H1 (cell line): ENCODE data around the gene PARP16. TPM values are rescaled to one million over a fixed set of nuclear protein-coding genes. Genes with fewer than 3 reads are reported as not detected.

Source experiments
- CTCF ChIA-PET: fragments of 300-600 bp; sonication (Branson Sonifier 250); formaldehyde crosslinking; loops from one replicate; lab custom pipeline; 2021; ENCODE audit not compliant: partially characterized antibody; lab: Charles Lee
- POLR2A ChIA-PET: fragments of 300-600 bp; sonication (Branson Sonifier 250); formaldehyde crosslinking; loops from one replicate; lab custom pipeline; 2021; ENCODE audit warnings: inconsistent platforms; ENCODE audit not compliant: partially characterized antibody; lab: Charles Lee
- DNase-seq, 2 experiments: peaks; one replicate each; pipeline versions ENCODE4 v3.0.0 to v3.0.0-alpha.2; 2010 to 2022; ENCODE audit warnings: low spot score in 2 of 2, low read depth in 1 of 2, mixed read lengths in 1 of 2
- FAIRE-seq: peaks from 2 replicates; lab custom pipeline; 2011; peaks lifted over from hg19 to GRCh38; lab: Jason Lieb, UNC
- H2AFZ ChIP-seq: 2 replicates; pipeline ENCODE4 v1.8.1; 2012; ENCODE audit warnings: low read length, inconsistent platforms
- H2AK5ac ChIP-seq: 2 replicates; pipeline ENCODE4 v1.6.1; 2013; ENCODE audit warnings: low read depth, low read length
- H2BK120ac ChIP-seq: replicated peaks from 2 replicates; pipeline ENCODE3; 2013; ENCODE audit warnings: low read depth, low read length, inconsistent platforms
- H2BK12ac ChIP-seq: 2 replicates; pipeline ENCODE4 v1.6.1; 2013; ENCODE audit warnings: low read depth, low read length
- H2BK15ac ChIP-seq: 2 replicates; pipeline ENCODE4 v1.6.1; 2013; ENCODE audit warnings: low read length
- H2BK20ac ChIP-seq: 2 replicates; pipeline ENCODE4 v1.6.1; 2013; ENCODE audit warnings: low read length
- H2BK5ac ChIP-seq: 2 replicates; pipeline ENCODE4 v1.6.1; 2013; ENCODE audit warnings: low read depth, low read length
- H3K14ac ChIP-seq: 2 replicates; pipeline ENCODE4 v1.6.1; 2013; ENCODE audit warnings: inconsistent platforms; ENCODE audit not compliant: insufficient read length
- H3K18ac ChIP-seq: 2 replicates; pipeline ENCODE4 v1.6.1; 2013; ENCODE audit warnings: low read length; ENCODE audit errors: extremely low read depth
- H3K23ac ChIP-seq: 2 replicates; pipeline ENCODE4 v1.6.1; 2013; ENCODE audit warnings: inconsistent platforms; ENCODE audit not compliant: insufficient read length
- H3K23me2 ChIP-seq: 2 replicates; pipeline ENCODE4 v1.6.1; 2013; ENCODE audit warnings: low read depth, low read length
- H3K27ac ChIP-seq: 2 replicates; pipeline ENCODE4 v1.6.1; 2011; ENCODE audit warnings: low read depth, low read length, inconsistent platforms
- H3K27me3 ChIP-seq, 4 experiments: replicated peaks in 1 of 4; 1 replicate in 1 of 4; 2 replicates in 3 of 4; pipeline versions ENCODE4 v1.6.1 to v1.8.1; 2011 to 2013; ENCODE audit warnings: low read length in 3 of 4, mild to moderate bottlenecking in 3 of 4, inconsistent platforms in 2 of 4, mixed read lengths in 2 of 4, moderate library complexity in 1 of 4; ENCODE audit not compliant: control insufficient read depth in 3 of 4, insufficient read depth in 3 of 4; ENCODE audit errors: extremely low read depth in 1 of 4
- H3K36me3 ChIP-seq, 4 experiments: 2 replicates each; pipeline versions ENCODE4 v1.6.1 to v1.8.1; 2011 to 2013; ENCODE audit warnings: mild to moderate bottlenecking in 4 of 4, low read length in 3 of 4, moderate library complexity in 2 of 4, control low read depth in 1 of 4, inconsistent platforms in 1 of 4; ENCODE audit not compliant: insufficient read depth in 4 of 4, control insufficient read depth in 2 of 4
- H3K4ac ChIP-seq: replicated peaks from 2 replicates; pipeline ENCODE3; 2013; ENCODE audit warnings: low read length, low read depth, mixed read lengths, inconsistent platforms; ENCODE audit not compliant: insufficient read length
- H3K4me1 ChIP-seq, 4 experiments: replicated peaks in 1 of 4; 1 replicate in 1 of 4; 2 replicates in 3 of 4; pipeline versions ENCODE4 v1.6.1 to v1.8.1; 2011 to 2013; ENCODE audit warnings: low read length in 3 of 4, inconsistent platforms in 2 of 4, mixed read lengths in 1 of 4; ENCODE audit not compliant: insufficient read depth in 4 of 4, control insufficient read depth in 3 of 4
- H3K4me2 ChIP-seq, 2 experiments: 2 replicates each; pipeline versions ENCODE4 v1.6.1 to v1.8.1; 2011 to 2013; ENCODE audit warnings: low read depth in 2 of 2, low read length in 2 of 2, control low read depth in 1 of 2, inconsistent platforms in 1 of 2, mild to moderate bottlenecking in 1 of 2; ENCODE audit not compliant: insufficient read depth in 1 of 2
- H3K4me3 ChIP-seq, 4 experiments: fragments of 200-600, 300-600 bp in 1 of 4; sonication (generic), shearing (Covaris generic), sonication (Bioruptor Twin) in 1 of 4; 2 replicates each; pipeline versions ENCODE4 v1.5.1 to v1.8.1; 2011 to 2016; ENCODE audit warnings: low read length in 4 of 4, low read depth in 3 of 4, control low read depth in 2 of 4, inconsistent platforms in 2 of 4, mild to moderate bottlenecking in 2 of 4, mixed read lengths in 1 of 4, moderate library complexity in 1 of 4; ENCODE audit not compliant: insufficient read depth in 2 of 4; ENCODE audit errors: extremely low read depth in 1 of 4
- H3K56ac ChIP-seq: replicated peaks from 2 replicates; pipeline ENCODE3; 2013; ENCODE audit warnings: low read depth, mild to moderate bottlenecking, mixed read lengths, low read length, inconsistent platforms; ENCODE audit not compliant: insufficient read length
- H3K79me1 ChIP-seq: 2 replicates; pipeline ENCODE4 v1.6.1; 2013; ENCODE audit warnings: low read depth, low read length, control low read depth
- H3K79me2 ChIP-seq, 2 experiments: 2 replicates each; pipeline versions ENCODE4 v1.6.1 to v1.8.1; 2012 to 2013; ENCODE audit warnings: low read length in 2 of 2, mild to moderate bottlenecking in 2 of 2, inconsistent platforms in 1 of 2; ENCODE audit not compliant: insufficient read depth in 2 of 2, control insufficient read depth in 1 of 2
- H3K9ac ChIP-seq, 4 experiments: replicated peaks in 1 of 4; 1 replicate in 1 of 4; 2 replicates in 3 of 4; pipeline versions ENCODE4 v1.6.1 to v1.8.1; 2011 to 2013; ENCODE audit warnings: low read depth in 3 of 4, low read length in 3 of 4, control low read depth in 2 of 4, mild to moderate bottlenecking in 2 of 4, moderate library complexity in 2 of 4, inconsistent platforms in 1 of 4; ENCODE audit errors: extremely low read depth in 1 of 4
- H3K9me3 ChIP-seq, 2 experiments: 2 replicates each; pipeline versions ENCODE4 v1.6.1 to v1.8.1; 2012 to 2013; ENCODE audit warnings: mild to moderate bottlenecking in 2 of 2, moderate library complexity in 2 of 2, control low read depth in 1 of 2, inconsistent platforms in 1 of 2, low read depth in 1 of 2, low read length in 1 of 2, mixed read lengths in 1 of 2; ENCODE audit not compliant: insufficient read depth in 2 of 2
- H4K20me1 ChIP-seq, 2 experiments: replicated peaks in 1 of 2; 2 replicates each; pipeline versions ENCODE3 to v1.8.1; 2011 to 2013; ENCODE audit warnings: inconsistent platforms in 2 of 2, low read length in 2 of 2, mild to moderate bottlenecking in 1 of 2; ENCODE audit not compliant: insufficient read depth in 2 of 2, control insufficient read depth in 1 of 2
- H4K5ac ChIP-seq: 2 replicates; pipeline ENCODE4 v1.6.1; 2013; ENCODE audit warnings: low read length, low read depth, mixed read lengths, inconsistent platforms; ENCODE audit not compliant: insufficient read length
- H4K8ac ChIP-seq: 2 replicates; pipeline ENCODE4 v1.8.0; 2013; ENCODE audit warnings: mild to moderate bottlenecking, moderate library complexity, low read length, inconsistent platforms; ENCODE audit not compliant: insufficient read depth; ENCODE audit errors: extremely low read depth
- H4K91ac ChIP-seq: replicated peaks from 2 replicates; pipeline ENCODE3; 2013; ENCODE audit warnings: low read length, mixed read lengths, inconsistent platforms; ENCODE audit not compliant: insufficient read length
- ATF2 ChIP-seq: IDR thresholded peaks from 2 replicates; pipeline ENCODE4 v1.6.1; 2012; ENCODE audit warnings: low read length, inconsistent platforms
- BACH1 ChIP-seq: IDR thresholded peaks from 2 replicates; pipeline ENCODE4 v1.6.1; 2012; ENCODE audit warnings: low read length, improper control_type of control experiment
- KDM5A ChIP-seq: fragments of 200-600 bp; IDR thresholded peaks from 2 replicates; pipeline ENCODE4 v1.7.1; 2012; ENCODE audit warnings: mild to moderate bottlenecking, low read length, inconsistent platforms, mixed read lengths
- NRF1 ChIP-seq: IDR thresholded peaks from 2 replicates; pipeline ENCODE4 v1.6.1; 2011; ENCODE audit warnings: mild to moderate bottlenecking, low read depth, low read length, improper control_type of control experiment
- POLR2A ChIP-seq, 2 experiments: IDR thresholded peaks; 1 replicate in 1 of 2; 2 replicates in 1 of 2; pipeline ENCODE4 v1.6.1; 2011; ENCODE audit warnings: low read depth in 2 of 2, low read length in 2 of 2, mild to moderate bottlenecking in 2 of 2; ENCODE audit errors: control extremely low read depth in 1 of 2
- polyA plus RNA-seq, 7 experiments: library from polyadenylated mRNA; depleted of rRNA in 3 of 7; stranded (reverse) in 5 of 7; unstranded in 2 of 7; fragments of >200 nt in 5 of 7; fragments of 200-250 nt in 2 of 7; gene quantifications; 1 replicate in 5 of 7; 2 replicates in 1 of 7; 4 replicates in 1 of 7; pipeline versions ENCODE4 v1.2.1 to v1.2.3, GENCODE V29; 2011 to 2013; ENCODE audit warnings: missing spikeins in 2 of 7, mixed read lengths in 2 of 7
- total RNA-seq: library from RNA; stranded (reverse); fragmentation: NEBNext Ultra II Directional; extraction: Animal tissue kit (Norgen Biotek cat#: 25700); gene quantifications from 2 replicates; pipeline ENCODE4 v1.2.1, GENCODE V29; 2021

PARP16 gene
- total and polyA plus RNA-seq, 2 of the 8 experiments (the other 6 are each of a cell fraction or from before 2014, with no cell fraction given), result 3.7 to 5.0 TPM

- Histone ChIP-seq H3K4me3 (no peak overlapping the region), H2AFZ (no peak overlapping the region), H4K20me1 (no peaks in the 10 kb centered on the region), H3K27ac (no peak overlapping the region), H3K4me1 (peaks cover 0 to 4% (median 2%) of the 10 kb centered on the region in 4 experiments; a peak in 4 of 7 replicates), H3K9ac (no peak overlapping the region), H3K9me3 (no peaks in the 10 kb centered on the region), H2BK12ac (no peak overlapping the region), H4K5ac (no peak overlapping the region), H3K4ac (no peak overlapping the region), H3K18ac (no peak overlapping the region), H3K56ac (no peak overlapping the region), H3K79me2 (no peaks in the 10 kb centered on the region), H3K23me2 (no peaks in the 10 kb centered on the region), H4K91ac (no peak overlapping the region), H4K8ac (no peak overlapping the region), H3K36me3 (no peaks in the 10 kb centered on the region), H3K4me2 (no peak overlapping the region), H2BK15ac (no peak overlapping the region), H2BK5ac (no peak overlapping the region), H3K14ac (no peak overlapping the region), H3K23ac (no peak overlapping the region), H2BK120ac (no peak overlapping the region), H2BK20ac (no peak overlapping the region), H3K27me3 (no peaks in the 10 kb centered on the region; a peak in 1 of 7 replicates), H2AK5ac (no peak overlapping the region), H3K79me1 (no peaks in the 10 kb centered on the region)
- CTCF ChIA-PET, result interaction anchor here (2.1 to 3.5 kb wide), 2 partner anchors 26 to 50 kb away, joined by 4 to 21 read pairs; no protein-coding TSS in a partner anchor
- FAIRE-seq (no peak), DNase-seq (no peak)
- POLR2A ChIA-PET, result no interaction called here
- no peak for TF ChIP-seq POLR2A (IDR thresholded peaks at IDR 0.05; ENCODE audit: control extremely low read depth in 1 of 2, low read depth in 2 of 2, low read length in 2 of 2)
- TF ChIP-seq NRF1, result no peak
- no peak for TF ChIP-seq BACH1
- no peak for TF ChIP-seq KDM5A
- TF ChIP-seq ATF2, result no peak
Observed at GRCh38 chr15:65244638-65245037, 42.0 kb downstream of the PARP16 start.
